HG03039 (cell line): ENCODE results near the gene TNIK.
"Not testable (repeated sequence)": the region's sequence is repeated elsewhere in the genome, so short reads cannot be mapped to it uniquely, and the experiment has no call there.

Experiments
- ATAC-seq: cut with Tn5 transposase; IDR thresholded peaks from one replicate; pipeline ENCODE4 v1.9.1; 2021; ENCODE audit warnings: mild to moderate bottlenecking, moderate library complexity; ENCODE audit not compliant: unreplicated experiment

The TNIK gene

DNA sequence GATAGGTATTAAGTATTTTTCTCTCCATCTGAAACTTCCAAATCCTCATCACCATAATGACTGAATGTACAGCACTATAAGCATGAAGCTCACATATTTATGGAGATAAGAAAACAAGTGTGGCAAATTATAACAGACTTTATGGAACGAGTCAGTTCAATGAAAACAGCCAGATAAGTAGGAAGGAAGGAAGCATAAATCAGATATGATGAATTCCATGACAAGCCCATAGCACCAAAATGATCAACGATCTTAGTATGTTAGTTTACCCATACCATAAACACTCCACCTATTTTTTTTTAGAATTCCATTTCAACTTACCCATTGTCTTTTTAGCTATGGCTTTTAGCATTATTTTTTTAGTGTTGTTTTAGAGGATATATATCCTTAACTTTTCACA lies 169.5 kb downstream of the TNIK start:
- no peak for ATAC-seq

DNA sequence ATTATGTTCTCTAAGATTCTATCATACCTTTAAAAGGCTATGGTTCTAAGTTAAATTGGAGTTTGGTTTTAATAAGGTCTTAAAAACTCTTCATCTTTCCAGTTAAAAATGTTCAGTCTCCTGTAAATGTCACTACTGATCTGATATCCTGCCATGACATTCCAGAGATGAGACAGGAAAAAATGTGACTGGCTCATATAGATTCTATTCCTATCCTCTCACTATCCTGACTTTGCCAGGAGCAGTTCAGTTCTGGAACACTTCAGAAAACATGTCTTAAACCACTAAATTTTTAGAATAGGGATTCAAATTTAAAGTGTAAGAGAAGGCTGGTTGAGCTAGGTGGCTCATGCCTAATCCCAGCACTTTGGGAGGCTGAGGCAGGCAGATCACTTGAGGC lies 170.9 kb downstream of the TNIK start:
- no peak for ATAC-seq

DNA sequence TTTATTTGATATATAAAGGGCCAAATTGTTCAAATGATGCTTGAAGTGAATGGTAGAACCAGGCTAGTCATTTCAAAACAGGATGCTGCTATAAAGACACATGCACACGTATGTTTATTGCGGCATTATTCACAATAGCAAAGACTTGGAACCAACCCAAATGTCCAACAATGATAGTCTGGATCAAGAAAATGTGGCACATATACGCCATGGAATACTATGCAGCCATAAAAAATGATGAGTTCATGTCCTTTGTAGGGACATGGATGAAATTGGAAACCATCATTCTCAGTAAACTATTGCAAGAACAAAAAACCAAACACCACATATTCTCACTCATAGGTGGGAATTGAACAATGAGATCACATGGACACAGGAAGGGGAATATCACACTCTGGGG lies 172.4 kb downstream of the TNIK start:
- not testable (repeated sequence) for ATAC-seq

DNA sequence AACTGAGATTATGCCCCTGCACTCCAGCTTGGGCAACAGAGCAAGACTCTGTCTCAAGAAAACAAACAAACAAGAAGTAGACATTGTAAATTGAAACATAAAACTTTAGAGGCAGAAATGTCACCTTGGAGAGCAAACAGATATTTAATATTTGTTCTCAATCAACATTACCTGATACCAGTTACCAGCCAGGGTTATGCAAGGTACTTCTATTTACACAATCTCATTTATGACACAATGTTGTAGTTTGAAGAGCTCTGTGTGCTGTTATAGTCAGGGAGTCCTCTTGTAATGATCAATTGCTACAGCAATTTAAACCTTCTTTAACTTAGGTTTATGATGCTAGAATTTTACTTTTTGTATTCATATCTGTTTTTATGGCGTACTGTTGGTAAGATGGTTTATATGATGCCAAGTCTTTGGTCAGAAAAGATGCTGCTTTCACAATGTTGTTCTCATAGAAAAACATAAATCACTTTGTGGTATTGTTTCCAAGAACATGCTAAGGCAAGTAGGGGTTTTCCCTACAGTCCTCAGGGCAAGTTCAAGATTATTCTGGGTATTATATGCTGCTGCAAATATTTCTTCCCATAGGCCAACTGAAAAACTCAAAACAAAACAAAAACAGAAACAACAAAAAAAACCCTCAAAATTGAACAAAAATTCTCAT lies 173.5 kb downstream of the TNIK start:
- peak; percentile 36 for ATAC-seq

DNA sequence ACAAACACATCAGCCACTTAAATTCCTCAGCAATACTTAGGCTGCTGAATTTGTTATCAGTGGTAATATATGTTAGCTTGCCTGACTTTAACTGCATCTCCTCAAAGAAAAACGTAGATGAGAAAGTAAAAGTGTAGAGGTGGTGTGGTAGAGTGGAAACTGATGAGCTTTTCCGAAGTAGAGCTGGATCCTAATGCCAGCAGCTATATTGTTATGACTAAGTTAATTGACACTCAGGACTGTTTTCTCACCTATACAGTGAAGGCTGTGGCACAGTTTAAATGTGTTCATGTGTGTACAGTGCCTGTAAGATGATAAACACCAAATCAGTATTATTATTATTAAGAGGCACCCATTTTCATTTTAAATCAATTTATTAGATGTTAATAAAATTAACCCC lies 174.9 kb downstream of the TNIK start:
- no peak for ATAC-seq

DNA sequence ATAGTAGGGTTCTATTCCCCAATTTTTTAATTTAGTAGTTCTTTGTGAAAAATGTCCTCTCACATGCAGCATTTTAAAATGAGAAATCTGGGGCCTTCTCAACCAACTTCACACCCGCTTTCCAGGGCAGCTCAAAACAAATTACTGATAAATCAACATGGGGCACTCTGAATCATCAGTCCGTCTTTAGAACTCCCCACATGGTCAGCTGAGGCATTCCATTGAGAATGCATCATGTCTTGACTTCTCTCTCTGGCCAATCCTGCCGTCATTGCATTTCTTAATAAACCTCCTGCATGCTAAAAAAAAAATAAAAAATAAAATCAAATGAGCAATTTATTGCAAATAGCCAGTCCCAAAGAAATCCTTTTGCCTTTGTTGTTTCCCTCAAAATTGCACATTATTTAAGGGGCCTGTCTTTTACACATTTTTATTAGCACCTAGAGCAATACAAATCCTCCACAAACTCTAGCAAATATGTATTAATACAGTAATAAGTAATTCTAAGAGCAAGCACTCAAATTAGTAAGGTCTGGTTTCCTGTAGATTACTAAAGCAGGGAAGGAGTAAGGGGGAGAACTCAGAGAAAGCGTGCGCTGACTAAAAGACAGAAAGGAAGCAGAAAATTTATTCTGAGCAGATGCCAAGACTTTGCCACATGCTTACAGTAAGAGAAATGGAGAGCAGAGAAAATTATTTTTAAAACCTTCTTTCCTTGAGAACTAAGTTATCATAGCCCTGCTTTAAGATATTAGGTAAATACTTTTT lies 175.7 kb downstream of the TNIK start:
- ATAC-seq, result peak; percentile 42

DNA sequence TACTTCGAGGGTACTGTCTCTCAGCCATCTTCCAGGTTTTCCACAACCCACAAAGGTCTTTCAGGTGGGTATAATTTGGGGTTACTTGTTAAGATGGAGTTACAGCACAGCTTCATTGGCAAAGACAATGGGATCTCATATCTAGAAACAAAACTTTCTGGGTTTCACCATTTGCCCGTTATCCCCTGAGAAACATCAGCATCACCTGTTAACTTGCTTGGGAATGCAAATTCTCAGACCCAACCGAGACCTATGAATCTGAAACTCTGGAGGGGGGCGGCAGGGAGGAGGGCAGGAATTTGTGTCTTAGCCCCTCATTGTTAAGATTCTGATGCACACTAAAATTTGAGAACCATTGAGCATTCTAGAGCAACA lies 176.4 kb downstream of the TNIK start:
- ATAC-seq, result no peak

DNA sequence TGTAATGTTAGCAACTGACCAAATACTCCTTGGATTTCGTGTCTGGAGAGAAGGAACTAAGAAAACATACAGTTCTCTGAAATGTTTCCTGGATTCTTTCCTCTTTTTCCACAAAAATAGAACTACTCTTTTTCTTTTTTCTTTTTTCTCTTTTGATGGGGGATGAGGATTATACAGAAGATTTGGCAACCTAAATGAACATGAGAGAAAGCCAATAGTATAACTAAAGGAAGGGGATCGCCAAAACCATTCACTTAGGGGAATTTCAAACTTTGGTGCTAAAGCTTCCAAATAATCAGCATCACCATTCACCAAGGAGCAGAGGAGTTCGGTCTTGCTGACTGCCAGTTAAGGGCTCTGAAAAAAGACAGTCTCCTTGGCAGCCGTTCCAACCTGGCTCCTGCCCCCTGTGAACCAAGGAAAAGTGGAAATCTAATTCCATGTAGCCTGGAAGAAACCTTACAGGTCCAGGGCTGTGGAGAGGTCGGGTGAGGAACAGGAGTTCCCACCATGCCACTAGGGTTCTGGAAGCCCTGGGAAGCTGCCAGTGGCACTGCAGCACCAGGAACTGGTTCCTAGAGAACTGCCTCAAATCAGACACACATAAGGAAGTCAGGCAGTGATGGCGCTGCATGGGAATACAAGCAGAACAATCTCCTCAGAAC lies 176.9 kb downstream of the TNIK start:
- no peak for ATAC-seq

DNA sequence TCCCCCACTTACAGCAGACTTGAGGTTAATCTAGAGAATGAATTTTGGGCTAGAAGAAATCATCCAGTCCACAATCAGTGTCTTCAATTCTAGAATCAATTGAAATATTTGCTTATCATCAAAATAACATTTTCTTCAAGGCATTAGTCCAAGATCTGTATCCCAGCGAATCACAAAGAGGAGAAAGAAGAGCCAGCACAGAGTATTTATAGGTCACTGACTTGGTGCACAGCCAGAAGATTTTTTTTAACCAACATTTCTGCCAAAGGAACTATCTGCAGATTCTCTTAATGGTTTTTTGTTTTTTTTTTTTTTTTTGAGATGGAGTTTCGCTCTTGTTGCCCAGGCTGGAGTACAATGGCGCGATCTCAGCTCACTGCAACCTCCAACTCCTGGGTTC lies 178.2 kb downstream of the TNIK start:
- no peak for ATAC-seq

DNA sequence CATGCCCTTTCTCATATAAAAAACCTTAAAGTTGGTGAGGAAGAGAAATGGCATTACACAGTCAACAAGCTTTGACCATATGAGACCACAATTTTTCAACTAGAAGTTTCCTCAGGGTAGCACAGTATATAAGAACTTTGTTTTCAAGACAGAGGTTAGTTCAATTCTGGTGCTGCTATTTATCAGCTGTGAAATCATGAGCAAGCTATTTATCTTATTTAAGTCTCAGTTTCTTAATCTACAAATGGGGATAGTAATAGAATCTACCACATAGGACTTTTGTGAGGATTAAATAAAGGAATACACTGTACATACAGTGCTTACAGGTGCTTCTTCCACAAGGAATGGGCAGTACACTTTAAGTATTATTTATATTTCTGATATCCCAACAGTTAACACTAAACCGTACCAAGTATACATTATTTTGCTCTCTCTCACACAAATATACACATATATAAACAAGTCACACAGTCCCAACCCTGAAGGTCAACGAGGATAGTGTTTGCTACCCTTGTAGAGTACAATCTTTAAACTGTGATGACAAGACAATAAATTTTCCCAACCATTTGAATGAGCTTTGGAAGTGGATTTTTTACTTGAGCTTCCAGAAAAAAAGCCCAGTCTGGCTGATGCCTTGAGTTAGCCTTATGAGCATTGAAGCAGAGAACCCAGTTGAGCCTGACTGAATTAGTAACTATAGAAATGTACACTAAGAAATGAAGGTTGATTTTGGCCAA lies 178.8 kb downstream of the TNIK start:
- no peak for ATAC-seq

DNA sequence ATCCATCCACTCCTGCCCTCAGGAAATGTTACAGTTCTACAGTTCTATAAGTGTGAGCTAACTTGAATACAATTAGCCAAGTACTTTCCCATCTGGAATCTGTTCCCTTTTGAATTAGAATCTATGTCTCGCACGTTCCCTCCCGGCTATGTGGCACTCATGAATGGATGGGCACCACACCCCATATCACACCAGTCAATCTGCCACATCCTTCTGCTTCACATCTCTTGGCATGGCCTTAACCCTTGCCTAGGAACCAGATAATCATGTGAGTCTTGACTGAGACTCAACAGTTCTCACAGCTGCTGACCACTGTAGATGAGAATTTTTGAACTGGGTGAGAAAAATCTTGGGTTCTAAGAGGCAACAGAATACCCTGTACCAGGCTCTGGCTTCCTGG lies 180.2 kb downstream of the TNIK start:
- no peak for ATAC-seq

DNA sequence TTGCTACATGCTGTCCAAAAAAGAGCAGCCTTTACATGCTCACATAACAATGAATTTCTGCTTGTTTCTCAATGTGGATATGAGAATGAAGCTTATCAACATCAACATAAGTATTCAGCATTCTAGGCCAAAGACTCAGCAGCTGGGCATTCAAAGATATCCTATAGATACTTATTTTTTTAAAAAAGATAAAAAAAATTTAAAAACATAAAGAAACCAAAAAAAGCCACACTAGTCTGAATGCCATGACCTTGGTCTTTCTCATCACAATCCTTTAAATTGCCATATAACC lies 182.0 kb downstream of the TNIK start:
- no peak for ATAC-seq

DNA sequence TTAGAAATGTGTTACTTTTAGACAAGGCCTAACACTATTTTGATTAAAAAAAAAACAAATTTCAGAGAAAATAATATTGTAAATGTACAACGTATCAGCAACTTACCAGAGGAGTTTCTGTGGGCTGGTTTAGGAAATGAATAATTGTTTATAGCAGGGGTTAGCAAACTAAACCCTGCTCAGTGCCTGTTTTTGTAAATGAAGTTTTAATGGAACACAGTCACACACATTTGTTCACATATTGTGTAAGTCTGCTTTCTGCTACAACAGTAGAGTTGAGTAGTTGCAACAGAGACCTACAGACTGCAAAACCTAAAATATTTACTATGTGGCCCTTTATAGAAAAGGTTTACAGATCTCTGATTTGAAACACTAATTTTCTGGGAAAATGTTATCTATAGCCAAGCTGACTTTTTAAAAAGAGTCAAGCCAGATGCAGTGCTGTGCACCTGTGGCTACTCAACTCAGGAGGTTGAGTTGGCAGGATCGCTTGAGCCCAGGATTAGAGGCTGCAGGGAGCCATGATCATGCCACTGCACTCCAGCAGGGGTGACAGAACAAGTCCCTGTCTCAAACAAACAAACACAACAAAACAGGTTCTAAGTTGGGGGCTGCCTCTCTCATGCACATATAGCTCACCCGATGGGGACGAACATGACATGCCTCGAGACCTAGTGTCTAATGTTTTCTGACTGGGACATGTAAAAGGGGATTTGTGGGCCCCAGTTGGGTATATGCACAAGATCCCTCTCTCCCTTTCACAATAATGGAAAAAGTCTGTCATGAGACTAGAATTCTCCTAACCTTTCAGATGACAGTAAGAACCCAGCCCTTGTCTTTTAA lies 182.5 kb downstream of the TNIK start:
- ATAC-seq, result no peak

DNA sequence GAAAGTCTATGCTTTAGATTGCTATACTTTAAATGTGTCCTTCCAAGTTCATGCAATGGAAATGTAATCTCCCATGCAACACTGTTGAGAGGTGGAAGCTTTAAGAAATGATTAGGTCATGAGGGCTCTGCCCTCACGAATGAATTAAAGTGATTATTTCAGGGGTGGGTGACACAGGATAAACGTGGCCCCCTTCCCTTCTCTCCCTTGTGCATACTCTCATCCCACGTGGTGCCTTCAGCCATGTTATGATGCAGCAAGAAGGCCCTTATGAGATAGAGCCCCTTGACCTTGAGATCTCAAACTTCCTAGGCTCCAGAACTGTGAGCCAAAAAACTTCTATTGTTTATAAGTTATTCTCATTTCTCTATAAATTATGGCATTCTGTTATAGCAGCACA lies 183.3 kb downstream of the TNIK start:
- no peak for ATAC-seq

DNA sequence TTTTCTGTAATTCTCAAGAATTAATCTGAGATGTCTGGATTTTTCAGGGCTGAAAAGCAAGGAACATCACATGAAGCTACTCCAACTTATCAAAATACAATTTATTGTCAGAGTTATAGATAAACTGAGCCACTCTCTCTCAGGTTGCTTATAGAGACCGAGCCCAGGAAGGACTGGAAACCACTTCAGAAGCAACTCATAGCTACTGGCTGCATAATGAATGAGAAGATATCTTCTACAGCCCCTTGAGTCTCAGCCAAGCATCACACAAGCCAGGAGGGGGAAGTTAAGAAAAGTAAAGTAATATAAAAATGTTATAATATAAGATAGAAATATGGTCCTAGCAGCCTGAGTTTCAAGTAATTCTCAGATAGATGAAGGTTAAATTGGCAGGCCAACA lies 186.0 kb downstream of the TNIK start:
- ATAC-seq, result no peak

DNA sequence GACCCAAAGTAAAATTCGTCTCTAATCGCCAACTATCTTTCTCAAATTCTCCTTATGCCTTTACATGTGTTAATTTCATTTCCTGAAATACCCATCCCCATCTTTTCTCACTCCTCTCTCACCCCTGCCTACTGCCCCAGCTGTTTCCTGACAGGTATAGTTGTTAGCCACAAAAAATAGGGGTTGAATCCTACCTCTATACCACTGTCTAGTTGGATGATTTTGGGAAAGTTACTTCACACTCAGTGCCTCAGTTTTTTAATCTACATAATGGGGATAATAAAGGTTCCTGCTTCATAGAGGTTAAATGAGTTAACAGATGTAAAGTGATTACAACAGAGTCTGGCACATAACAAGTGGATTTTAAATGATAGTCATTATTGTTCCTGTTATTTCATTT lies 189.7 kb downstream of the TNIK start:
- ATAC-seq, result no peak

DNA sequence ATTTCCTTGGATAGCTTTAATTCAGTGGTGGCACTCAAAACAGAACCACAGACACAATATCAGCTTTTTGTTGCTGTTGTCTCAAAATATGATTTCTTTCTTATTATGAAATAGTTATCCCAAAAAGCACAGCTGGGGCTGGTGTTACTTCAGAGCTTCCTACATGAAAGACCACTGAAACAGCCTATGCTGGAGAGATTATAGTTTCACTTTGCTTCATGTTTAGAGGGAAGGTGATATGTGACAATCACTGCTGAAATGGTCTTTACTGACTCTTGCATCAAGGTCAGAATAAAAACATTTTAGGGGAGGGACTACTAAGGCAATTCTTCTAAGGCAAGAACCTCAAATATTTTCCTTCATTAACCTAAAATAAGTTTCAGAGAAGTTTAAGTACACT lies 190.7 kb downstream of the TNIK start:
- ATAC-seq, result peak; percentile 42

DNA sequence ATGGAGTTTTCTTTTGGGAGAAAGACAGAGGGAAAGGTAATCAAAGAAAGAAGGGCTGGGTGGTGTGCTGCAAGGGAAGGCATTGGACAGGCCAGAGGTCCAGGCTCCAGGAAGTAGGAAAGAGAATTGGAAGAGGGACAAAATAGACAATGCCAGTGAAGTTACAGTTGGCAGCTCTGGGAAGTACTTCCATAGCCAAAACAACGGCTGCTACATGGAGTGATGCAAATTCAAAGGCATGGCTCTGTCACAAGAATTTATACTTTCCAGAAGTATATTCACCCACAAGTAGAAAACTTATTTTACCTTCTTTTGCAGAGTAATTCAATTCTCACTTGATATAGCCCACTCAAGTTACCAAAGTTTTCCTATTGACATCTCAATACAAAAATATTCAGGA lies 191.5 kb downstream of the TNIK start:
- no peak for ATAC-seq

DNA sequence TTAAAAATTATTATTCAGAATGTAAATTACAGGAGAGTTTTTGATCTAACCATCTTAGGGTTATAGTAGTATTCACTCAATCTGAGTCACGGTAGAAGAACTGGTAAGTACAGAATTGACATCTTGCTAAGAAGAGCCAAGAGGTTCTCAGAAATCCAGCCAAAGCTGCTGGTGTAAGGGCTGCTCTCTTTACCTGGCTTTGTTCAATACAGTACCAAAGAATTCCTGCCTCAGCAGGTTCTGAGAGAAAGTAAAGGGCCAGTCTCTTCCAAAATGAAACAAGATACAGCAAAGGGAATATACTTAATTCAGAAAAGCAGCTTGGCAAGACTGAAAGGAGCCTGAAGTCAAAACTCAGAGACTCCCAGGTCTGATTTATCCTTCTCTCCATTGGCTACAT lies 193.1 kb downstream of the TNIK start:
- no peak for ATAC-seq

DNA sequence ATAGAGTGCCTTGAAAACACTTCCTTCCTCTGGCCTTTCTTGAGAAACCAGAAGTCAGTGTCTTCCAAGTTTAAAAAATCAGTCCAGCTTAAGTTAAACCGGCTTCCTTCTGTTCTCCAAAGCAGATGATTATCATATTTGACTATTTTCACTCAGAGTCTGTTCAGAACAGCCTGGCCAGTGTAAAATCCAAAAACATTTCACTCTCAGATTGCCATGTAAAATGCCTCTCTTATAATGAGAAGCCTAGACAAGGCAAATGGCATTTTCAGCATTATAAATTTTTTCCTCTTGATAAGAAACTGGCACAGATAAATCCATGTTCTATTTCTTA lies 193.5 kb downstream of the TNIK start:
- no peak for ATAC-seq
